HG03159 (cell line): ENCODE measurements around the gene USP47.

Source experiments
- ATAC-seq: cut with Tn5 transposase; IDR thresholded peaks from one replicate; pipeline ENCODE4 v1.9.1; 2021; ENCODE audit warnings: mild to moderate bottlenecking, moderate library complexity; ENCODE audit not compliant: unreplicated experiment

The USP47 gene

DNA sequence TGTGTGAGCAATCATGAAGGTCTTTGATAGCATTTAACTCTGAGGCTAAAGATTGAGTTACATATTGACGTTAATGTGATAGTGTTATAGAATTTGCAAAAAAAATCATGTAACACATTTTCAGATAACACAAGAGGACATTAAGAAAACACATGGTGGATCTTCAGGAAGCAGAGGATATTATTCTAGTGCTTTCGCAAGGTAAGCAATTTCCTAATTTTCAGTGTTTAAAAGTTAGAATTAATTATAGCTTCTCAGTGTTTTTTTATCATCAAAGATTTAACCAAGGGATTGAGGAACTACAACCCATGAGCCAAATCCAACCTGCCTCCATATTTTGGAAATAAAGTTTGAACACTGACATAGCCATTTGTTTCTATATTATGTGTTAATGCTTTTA is 88.1 kb downstream of the USP47 start:
- ATAC-seq = no peak

DNA sequence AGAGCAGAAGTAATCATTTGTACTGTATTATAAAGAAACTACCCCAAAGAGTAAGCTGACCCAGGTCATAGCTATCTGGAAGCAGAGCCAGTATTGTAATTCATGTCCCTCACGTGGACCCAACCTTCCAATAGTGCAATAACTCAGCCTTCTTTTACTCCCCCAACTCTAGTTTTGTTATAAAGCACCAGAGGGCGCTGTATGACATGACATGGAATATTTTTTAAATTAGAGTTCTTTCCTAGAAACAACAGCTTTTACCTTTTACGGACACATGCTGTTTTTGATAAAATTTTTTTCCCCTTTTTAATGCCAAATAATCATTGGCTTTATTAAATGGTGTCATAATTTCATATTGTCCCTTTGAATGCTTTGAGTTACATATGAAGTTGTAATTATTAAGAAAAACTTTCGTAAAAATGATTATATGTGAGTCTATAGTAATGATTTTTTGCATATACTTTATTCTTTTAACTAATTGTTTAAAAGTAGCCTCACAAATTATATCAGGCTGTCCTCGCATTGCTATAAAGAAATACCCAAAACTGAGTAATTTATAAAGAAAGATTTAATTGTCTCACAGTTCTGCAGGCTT is 89.8 kb downstream of the USP47 start:
- no peak for ATAC-seq

DNA sequence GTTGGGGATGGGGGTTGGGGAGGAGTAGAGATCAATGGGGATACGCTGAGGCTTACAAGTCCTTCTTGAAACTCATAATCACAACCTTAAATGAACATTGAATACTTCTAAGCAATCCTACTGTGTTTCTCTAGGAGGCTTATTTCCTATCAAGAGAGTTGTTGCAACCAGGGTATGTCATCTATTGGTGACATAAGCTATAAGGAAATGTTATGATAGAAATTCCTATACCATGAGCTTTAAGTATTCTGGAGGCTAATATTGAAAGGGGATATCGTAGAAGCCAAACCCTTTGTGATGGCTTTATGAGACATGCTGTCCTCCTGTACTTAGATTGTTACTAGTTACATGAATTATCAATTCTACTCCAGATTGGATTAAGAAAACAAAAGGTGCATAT is 93.8 kb downstream of the USP47 start:
- ATAC-seq = no peak

DNA sequence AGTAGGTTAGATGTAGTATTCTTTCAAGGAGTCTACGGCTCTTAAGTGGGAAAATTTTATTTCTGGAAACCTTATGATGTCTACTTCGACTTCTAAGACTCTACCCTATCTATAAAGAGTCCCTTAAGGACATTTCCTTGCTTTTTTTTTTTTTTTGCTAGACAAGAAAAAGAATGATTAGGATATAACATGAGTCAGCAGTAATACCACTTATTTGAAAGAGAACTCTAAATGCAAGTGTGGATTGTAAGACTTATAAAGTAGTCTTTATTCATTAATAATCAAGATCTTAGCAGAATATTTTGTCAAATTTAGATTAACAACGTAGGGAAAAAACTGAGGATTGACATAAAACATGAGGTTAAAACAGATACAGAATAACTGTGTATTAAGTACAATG is 95.7 kb downstream of the USP47 start:
- ATAC-seq = no peak

DNA sequence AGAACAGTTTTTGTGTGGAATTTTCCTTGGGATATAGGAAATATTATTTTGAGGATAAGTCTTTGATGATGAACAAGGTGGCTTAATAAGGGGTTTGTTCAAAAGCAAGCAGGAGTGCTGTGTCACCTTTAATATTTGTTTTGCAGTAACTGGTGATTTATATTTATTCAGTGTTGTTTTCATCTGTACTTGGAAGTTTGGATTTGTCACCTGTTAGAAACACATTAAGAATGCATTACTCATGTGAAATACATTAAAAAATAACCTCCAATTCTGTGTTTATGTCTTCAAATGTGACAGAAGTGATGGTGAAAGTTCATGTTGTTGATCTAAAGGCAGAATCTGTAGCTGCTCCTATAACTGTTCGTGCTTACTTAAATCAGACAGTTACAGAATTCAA is 96.2 kb downstream of the USP47 start:
- ATAC-seq = no peak

DNA sequence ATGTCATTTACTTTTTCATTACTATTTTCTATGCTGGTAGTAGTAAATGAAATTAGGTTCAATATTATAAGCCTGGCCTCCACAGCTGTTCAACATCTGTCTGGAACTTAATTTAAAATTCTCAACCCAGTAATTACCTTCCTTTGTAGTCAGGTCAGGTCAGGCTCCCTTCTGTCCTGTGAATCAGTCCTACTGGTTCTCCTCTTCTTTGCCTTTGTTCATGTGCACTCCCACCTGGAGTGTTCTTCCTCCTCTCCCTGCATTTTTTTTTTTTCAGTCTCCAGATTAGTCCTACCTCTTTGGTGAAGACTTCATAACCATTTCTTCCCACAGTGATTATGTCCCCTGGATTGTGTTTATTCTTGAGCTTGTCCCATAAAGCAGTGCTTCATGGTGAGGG is 98.8 kb downstream of the USP47 start:
- no peak for ATAC-seq

DNA sequence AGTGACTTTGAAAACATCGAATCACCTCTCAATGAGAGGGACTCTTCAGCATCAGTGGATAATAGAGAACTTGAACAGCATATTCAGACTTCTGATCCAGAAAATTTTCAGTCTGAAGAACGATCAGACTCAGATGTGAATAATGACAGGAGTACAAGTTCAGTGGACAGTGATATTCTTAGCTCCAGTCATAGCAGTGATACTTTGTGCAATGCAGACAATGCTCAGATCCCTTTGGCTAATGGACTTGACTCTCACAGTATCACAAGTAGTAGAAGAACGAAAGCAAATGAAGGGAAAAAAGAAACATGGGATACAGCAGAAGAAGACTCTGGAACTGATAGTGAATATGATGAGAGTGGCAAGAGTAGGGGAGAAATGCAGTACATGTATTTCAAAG is 100.9 kb downstream of the USP47 start:
- no peak for ATAC-seq

DNA sequence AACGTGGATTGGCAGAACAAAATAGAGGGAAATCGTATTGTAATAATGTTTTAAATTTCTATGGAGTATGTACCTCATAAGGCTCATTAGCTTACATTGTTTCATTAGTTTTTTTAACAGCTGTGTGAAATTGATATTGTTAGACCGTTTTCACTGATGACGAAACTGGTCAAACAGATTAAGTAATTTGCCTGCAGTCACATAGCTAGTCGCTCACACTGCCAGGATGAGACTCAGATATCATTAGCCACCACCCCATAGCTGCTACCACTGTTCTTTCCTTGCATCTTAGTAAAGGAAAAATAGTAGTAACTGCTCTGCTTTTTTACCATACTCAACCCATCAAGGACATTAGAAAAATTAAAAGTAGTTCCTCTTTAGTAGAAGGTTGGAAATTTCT is 102.7 kb downstream of the USP47 start:
- ATAC-seq = no peak

DNA sequence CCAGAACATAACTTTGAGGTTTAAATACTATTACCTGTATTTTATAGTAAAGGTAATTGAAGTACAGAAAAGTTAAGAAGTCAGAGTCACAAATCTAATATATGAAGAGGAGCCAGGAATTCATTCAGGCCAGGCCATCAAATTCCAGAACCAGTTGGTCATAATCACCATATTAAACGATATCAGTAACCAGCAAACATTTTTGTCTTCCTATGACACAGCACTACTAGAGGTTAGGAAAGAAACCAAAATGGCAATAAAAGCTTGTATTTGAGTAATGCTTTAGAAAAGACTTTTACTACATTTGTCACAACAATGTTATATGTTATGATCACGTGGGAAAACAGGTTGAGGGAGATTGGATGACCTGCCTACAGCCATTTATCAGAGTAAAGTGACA is 104.4 kb downstream of the USP47 start:
- no peak for ATAC-seq

DNA sequence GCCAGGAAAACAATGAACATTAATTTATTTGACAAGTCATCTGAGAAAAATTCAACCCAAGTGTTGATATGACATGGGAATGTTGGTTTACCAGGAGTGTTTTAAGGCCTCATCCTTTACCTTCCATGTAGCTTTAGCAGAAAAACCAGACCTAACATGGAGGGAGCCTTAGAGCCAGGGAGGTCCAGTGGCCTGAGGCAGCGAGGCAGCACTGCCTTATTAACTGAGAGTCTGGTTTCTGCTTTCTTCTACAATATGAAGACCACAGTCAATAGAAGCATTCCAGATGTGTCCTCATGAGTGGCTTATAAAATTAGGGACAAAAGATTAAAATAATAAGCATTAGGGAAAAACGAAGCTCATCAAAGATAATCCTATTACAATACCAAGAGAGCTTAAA is 105.1 kb downstream of the USP47 start:
- no peak for ATAC-seq

DNA sequence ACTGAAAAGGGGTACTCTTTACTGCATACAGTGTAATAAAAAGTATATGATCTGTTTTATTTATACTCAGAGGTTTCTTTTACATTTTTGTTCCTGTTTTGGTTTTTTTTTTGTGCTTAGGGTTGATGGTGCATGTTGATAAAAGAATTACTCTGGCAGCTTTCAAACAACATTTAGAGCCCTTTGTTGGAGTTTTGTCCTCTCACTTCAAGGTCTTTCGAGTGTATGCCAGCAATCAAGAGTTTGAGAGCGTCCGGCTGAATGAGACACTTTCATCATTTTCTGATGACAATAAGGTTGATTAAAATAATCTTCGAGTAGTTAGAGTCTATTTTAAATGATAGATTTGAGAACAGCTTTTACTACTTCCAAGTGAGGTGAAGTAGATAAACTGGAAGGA is 106.1 kb downstream of the USP47 start:
- no peak for ATAC-seq

DNA sequence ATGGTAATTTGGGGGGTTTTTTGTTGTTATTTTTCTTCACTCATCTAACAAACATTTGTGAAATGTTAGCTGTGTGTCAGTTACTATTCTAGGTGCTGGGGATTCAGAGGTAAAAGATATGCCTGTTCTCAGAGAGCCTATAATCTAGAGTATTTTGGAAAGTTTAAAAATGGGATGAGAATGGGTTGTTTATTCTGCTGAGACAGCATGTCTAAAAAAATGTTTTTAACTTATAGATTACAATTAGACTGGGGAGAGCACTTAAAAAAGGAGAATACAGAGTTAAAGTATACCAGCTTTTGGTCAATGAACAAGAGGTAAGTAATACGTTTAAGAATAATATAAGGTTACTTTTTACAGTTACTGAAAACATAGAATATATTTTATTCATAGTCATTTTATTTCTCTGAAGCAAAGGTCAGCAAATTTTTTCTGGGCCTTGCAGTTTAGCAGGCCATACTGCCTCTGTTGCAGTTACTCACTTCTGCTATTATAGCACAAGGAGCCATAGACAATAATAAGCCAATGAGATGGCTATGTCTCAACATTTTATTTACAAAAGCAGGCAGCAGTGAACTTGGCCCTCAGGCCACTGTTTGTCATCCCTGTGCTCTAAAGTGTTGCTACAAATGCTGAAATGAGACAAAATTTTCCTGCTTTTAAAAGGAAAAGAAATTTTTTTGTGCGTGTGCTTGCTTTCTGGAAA is 106.6 kb downstream of the USP47 start:
- no peak for ATAC-seq

DNA sequence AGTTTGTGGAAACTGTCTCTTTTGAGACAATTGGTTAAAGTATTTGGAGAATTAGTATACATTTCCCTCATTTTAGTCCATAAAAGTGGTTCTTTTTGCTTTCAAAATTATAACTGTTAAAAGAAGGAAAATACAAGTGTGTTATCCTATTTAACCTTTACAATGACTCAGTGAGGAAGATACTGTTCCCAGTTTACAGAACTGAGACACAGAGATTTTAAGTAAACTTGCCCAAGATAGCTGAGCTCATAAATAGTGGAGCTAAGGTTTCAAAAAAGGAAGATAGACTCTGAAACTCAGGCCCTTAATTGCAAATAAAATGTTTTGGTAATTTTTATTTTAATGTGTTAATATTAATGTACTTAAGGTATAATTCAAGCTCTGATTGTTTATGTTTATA is 107.7 kb downstream of the USP47 start:
- no peak for ATAC-seq

DNA sequence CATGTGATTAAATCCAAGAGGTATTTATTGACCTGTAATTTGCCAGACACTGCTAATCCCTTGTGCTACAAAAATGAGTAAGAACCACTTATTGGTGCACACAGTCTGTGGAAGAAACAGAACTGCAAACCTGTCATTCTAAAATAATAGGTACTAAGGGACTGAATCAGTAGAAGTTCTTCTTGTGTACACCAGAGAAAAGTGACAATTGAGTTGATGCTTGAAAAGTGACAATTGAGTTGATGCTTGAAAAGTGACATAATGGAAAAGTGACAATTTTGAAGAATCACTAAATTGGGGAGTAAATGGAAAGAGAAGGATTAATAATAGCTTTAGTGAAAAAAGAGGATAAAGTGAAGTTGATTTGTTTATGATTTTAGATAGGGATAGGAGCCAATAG is 110.3 kb downstream of the USP47 start:
- no peak for ATAC-seq

DNA sequence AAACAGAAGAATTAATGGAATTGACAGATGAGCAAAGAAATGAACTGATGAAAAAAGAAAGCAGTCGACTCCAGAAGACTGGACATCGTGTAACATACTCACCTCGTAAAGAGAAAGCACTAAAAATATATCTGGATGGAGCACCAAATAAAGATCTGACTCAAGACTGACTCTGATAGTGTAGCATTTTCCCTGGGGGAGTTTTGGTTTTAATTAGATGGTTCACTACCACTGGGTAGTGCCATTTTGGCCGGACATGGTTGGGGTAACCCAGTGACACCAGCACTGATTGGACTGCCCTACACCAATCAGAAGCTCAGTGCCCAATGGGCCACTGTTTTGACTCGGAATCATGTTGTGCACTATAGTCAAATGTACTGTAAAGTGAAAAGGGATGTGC is 114.2 kb downstream of the USP47 start:
- no peak for ATAC-seq

DNA sequence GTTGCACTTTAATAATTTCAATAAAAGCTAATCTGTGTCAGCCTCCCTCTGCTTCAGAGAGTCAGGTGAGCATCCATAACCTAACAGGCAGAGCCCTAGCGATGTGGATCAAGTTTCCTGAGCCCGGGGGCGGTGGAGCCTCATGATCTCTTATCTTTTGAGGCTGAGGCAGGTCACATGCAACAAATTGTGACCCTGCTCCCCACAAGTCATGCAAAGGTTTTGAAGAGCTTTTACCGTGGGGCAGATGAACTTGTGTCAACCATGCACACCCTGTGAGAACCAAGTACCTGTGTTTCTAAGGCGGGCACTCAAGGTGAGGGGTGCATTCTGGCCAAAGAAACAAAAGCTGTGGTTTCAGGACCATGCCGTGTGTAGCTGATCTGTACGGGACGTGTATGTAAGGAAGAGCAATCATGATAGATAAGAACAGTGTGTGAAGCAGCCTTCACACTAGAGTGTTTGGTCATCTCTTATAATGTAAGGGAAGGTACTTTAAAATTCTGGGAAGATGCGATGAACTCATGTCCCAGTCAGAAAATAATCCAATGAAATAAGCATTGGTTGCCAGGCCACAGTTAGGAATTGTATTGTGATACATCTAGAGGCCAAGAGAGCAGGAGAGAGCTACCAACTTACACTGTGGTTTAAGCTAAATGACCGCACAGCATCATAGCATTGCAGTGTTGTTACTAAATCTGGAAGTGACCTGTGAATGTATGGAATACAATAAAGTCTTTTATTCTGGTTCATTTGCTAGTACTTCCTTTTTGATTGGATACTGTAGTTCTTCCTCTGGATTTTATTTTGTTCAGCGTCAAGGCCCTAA is 116.8 kb downstream of the USP47 start:
- no peak for ATAC-seq

DNA sequence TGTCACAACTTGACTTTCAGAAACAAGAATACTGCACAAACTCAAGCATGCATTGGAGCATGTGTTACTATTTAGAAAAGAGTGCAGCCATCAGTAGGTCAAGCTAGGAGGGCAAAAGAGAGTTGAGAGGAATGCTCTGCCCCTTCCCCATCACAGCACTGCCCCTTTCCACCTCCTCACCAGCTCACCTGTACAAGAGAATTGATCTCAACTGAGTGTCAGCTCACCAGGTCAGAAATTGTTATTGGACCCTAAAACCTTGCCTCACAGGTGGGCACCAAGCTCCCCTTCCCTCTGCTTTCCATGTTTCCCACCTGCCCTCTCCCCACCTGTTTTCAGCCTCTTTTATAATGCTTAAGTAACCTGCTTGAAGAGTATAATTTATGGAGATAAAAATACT is 117.8 kb downstream of the USP47 start:
- no peak for ATAC-seq

DNA sequence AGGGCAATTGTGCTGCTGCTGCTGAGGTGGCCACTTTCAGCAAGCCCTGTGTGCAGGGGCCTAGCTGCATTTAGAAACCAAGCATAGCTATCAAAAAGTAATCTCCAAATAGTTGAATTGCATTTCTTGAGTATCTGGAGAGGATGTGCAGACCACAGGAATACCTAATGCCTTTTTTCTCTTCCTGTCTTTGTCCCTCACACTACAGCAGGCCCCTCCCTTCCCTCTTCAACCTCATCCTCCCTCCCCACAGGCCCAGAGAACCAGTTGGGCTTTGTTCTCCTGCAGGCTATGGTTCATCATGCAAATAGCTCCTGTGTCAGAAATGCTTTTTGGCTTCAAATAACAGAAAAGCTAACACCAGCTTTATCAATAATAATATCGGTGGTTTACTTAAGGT is 118.9 kb downstream of the USP47 start:
- no peak for ATAC-seq

DNA sequence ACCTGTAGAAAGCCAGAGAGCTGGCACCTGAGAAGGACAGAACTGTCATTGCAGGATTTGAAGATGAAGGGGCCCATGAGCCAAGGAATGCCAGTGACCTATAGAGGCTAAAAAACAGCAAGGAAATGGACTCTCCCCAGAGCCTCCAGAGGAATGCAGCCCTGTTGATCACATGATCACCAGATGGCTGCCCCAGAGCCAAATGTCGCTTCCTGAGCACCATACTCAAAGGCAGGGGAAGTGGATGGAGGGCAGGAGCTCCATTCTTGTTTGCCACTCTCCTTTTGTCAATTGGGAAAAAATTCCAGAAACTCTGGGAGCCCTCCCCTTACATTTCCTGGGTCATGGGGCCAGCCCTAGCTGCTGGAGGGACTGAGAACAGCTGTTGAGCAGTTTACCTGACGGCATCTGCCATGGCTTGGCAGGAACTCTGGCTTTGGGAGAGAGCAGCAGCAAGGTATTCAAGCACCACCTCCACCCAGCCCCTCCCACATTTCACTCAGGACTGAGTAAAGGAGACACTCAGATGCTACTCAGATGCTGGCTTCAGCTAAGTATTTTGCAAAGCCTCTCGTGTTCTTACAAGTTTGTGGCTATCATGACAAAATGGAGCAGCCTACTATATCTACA is 119.7 kb downstream of the USP47 start:
- no peak for ATAC-seq

DNA sequence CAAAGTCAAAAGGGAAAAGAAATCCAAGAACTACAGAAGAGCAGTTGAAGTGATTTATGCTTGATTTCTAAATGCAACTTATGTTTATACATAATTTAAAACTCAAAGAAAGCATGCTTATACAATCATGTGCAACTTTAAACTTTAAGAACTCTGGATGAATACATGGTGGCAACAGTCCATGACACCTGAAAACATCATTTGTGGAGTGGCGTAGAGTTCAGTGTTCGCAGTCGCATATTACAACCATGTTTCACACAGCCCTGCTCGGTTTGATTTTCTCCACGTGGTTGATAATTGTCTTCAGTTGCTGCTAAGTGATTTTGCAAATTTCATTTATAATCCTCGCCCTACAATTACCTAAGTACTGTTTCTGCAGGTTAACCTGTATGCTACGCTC is 121.3 kb downstream of the USP47 start:
- ATAC-seq = no peak

DNA sequence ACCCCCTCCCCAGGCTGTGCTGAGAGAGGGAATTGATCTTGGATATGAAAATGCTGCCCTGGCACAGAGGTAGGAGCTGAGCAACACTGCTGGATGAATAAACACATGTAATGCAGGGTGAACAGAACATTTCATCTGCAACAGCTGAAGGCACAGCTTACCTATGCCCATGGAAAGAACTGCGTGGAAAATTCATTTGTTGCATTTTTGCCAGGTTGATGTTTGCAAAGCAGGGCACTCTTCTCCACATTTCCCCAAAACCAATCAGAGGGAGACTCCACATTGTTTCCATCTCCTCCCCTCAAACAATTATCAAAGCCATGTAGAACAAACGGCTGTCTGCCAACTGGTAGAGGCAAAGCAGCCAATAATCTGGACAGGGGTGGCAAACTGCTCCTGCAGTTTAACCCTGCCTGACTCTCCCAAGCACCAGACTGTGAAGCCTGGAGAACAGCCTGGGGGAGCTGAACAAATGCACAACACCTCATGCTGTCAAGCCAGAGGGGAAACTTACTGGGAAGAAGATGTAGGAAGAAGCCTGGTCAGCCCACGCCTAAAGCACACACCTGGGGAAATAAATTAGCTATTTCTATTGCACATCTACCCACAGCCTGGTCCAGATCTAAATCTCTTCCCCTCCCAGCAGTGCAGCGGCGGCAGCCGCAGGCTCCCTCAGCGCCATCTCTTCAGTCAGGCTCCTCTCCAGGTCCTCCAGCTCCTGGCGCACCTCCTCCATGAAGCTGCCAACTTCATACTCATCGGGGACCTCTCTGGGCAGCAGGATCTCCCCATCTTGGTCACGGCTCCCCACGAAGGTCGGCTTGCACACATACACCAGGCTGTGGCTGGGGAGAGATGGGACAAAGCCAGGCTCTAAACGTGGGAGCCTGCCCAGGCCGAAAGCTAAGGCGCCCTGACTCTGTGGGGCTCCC is 122.3 kb downstream of the USP47 start:
- no peak for ATAC-seq
